Erythroblast (primary cell): ENCODE results near the gene POLD3.

Experiments used
- GATA1 ChIP-seq: IDR thresholded peaks from 2 replicates; pipeline ENCODE4 v1.6.1; 2011; ENCODE audit warnings: low read depth, mild to moderate bottlenecking, control low read depth, low read length, moderate library complexity
- POLR2A ChIP-seq: IDR thresholded peaks from 2 replicates; pipeline ENCODE4 v1.6.1; 2011; ENCODE audit warnings: mild to moderate bottlenecking, low read length

DNA sequence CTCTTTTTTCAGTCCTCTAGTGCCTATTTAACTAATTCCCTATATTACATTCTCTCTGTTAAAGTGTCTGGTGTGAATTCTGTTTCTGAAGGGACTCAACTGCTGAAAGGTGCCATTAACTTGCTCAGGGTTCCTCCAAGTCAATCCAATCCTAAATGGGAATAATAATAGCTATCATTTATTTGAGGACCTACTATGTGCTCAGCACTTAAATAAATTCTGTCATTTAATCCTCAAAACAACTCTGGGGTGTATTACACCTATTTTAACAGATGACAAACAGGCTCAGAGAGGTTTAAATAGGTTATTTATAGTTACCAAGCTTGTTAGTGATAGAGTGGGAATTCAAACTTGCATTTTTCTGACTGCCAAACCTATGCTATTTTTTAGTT is 40.6 kb upstream of the POLD3 start:
- TF ChIP-seq POLR2A = no peak
- no peak for TF ChIP-seq GATA1
